MM.1S (cell line): ENCODE results near the gene C2CD4C.
"Not testable (repeated sequence)": the region's sequence is repeated elsewhere in the genome, so short reads cannot be mapped to it uniquely, and the experiment has no call there.

ENCODE experiments used
- DNase-seq: peaks from one replicate; pipeline ENCODE4 v3.0.0-alpha.2; 2015
- H2AFZ ChIP-seq: fragments of 300-600 bp; sonication (generic); 2 replicates; pipeline ENCODE4 v1.6.0; 2016; ENCODE audit warnings: antibody characterized with exemption, low read length
- H3F3A ChIP-seq: fragments of 300-600 bp; sonication (generic); 2 replicates; pipeline ENCODE4 v1.6.1; 2016; ENCODE audit warnings: mild to moderate bottlenecking, antibody characterized with exemption, low read length, moderate library complexity, mixed read lengths; ENCODE audit not compliant: insufficient read depth
- H3K27ac ChIP-seq: fragments of 300-600 bp; sonication (generic); 2 replicates; pipeline ENCODE4 v1.5.1; 2016; ENCODE audit warnings: mild to moderate bottlenecking, low read length
- H3K27me3 ChIP-seq: fragments of 300-600 bp; sonication (generic); replicated peaks from 2 replicates; pipeline ENCODE4 v1.6.0; 2016; ENCODE audit warnings: low read length; ENCODE audit not compliant: insufficient read depth
- H3K36me3 ChIP-seq: fragments of 300-600 bp; sonication (generic); replicated peaks from 2 replicates; pipeline ENCODE4 v1.6.1; 2016; ENCODE audit warnings: mild to moderate bottlenecking, low read length, mixed read lengths; ENCODE audit not compliant: insufficient read depth
- H3K4me1 ChIP-seq: fragments of 300-600 bp; sonication (generic); 2 replicates; pipeline ENCODE4 v1.6.1; 2016; ENCODE audit warnings: low read length, mixed read lengths
- H3K4me2 ChIP-seq: fragments of 300-600 bp; sonication (generic); 2 replicates; pipeline ENCODE4 v1.6.0; 2016; ENCODE audit warnings: low read depth, low read length
- H3K4me3 ChIP-seq: fragments of 300-600 bp; sonication (generic); 2 replicates; pipeline ENCODE4 v1.5.1; 2016; ENCODE audit warnings: low read length, mixed read lengths
- H3K79me2 ChIP-seq: fragments of 300-600 bp; sonication (generic); 2 replicates; pipeline ENCODE4 v1.6.1; 2016; ENCODE audit warnings: mixed run types, low read length, mixed read lengths
- H3K9ac ChIP-seq: fragments of 300-600 bp; sonication (generic); 2 replicates; pipeline ENCODE4 v1.6.1; 2016; ENCODE audit warnings: low read length, mixed read lengths
- H3K9me2 ChIP-seq: fragments of 300-600 bp; sonication (generic); replicated peaks from 2 replicates; pipeline ENCODE4 v1.6.1; 2016; ENCODE audit warnings: mild to moderate bottlenecking, low read length, mixed read lengths; ENCODE audit not compliant: insufficient read depth
- H3K9me3 ChIP-seq: fragments of 300-600 bp; sonication (generic); replicated peaks from 2 replicates; pipeline ENCODE4 v1.6.1; 2016; ENCODE audit warnings: mild to moderate bottlenecking, low read length, mixed read lengths; ENCODE audit not compliant: insufficient read depth
- H4K20me1 ChIP-seq: fragments of 300-600 bp; sonication (generic); 2 replicates; pipeline ENCODE4 v1.6.1; 2016; ENCODE audit warnings: mild to moderate bottlenecking, low read length, moderate library complexity, mixed read lengths; ENCODE audit not compliant: insufficient read depth
- CTCF ChIP-seq: fragments of 300-600 bp; sonication (generic); IDR thresholded peaks from 2 replicates; pipeline ENCODE4 v1.5.1; 2016; ENCODE audit warnings: antibody characterized with exemption, low read length, mixed read lengths
- EZH2 ChIP-seq: fragments of 300-600 bp; sonication (generic); optimal IDR thresholded peaks from 2 replicates; pipeline ENCODE3; 2017; ENCODE audit warnings: low read depth, mild to moderate bottlenecking, antibody characterized with exemption, low read length, mixed read lengths
- EZH2phosphoT487 ChIP-seq: fragments of 300-600 bp; sonication (generic); IDR thresholded peaks from 2 replicates; pipeline ENCODE4 v1.6.1; 2018; ENCODE audit warnings: antibody characterized with exemption, low read length

The C2CD4C gene

GRCh38 chr19:388691-389090 is 20.3 kb downstream of the C2CD4C start:
- Histone ChIP-seq H3K27me3 (peaks cover 86% of the 10 kb centered on the region), H3K9me2 (no peaks in the 10 kb centered on the region), H3F3A (no peaks in the 10 kb centered on the region), H2AFZ (no peak overlapping the region), H3K4me1 (no peaks in the 10 kb centered on the region), H3K36me3 (no peaks in the 10 kb centered on the region), H3K4me2 (no peak overlapping the region), H3K27ac (no peak overlapping the region), H3K9ac (no peak overlapping the region), H3K9me3 (no peaks in the 10 kb centered on the region), H3K79me2 (no peaks in the 10 kb centered on the region), H4K20me1 (no peaks in the 10 kb centered on the region), H3K4me3 (no peak overlapping the region)
- DNase-seq: no peak
- TF ChIP-seq EZH2: no peak
- no peak for TF ChIP-seq EZH2phosphoT487
- no peak for TF ChIP-seq CTCF

GRCh38 chr19:387777-388176 is 21.2 kb downstream of the C2CD4C start:
- no peak for DNase-seq
- no peaks in the 10 kb centered on the region for H4K20me1 ChIP-seq
- no peak overlapping the region for H2AFZ ChIP-seq
- no peaks in the 10 kb centered on the region for H3F3A ChIP-seq
- H3K36me3 ChIP-seq: no peaks in the 10 kb centered on the region
- no peak overlapping the region for H3K4me3 ChIP-seq
- H3K4me1 ChIP-seq: no peaks in the 10 kb centered on the region
- no peaks in the 10 kb centered on the region for H3K79me2 ChIP-seq
- H3K9me2 ChIP-seq: no peaks in the 10 kb centered on the region
- H3K27me3 ChIP-seq: peaks cover 93% of the 10 kb centered on the region
- no peak for TF ChIP-seq CTCF
- TF ChIP-seq EZH2phosphoT487: no peak
- no peak overlapping the region for H3K27ac ChIP-seq
- H3K9ac ChIP-seq: no peak overlapping the region
- H3K4me2 ChIP-seq: no peak overlapping the region
- no peaks in the 10 kb centered on the region for H3K9me3 ChIP-seq

- not testable (repeated sequence) for DNase-seq, H3K4me3 ChIP-seq, H3F3A ChIP-seq, H3K79me2 ChIP-seq, H3K9me3 ChIP-seq, H2AFZ ChIP-seq, H4K20me1 ChIP-seq, H3K9ac ChIP-seq, H3K27ac ChIP-seq, H3K9me2 ChIP-seq, H3K36me3 ChIP-seq, H3K4me2 ChIP-seq, H3K4me1 ChIP-seq
- H3K27me3 ChIP-seq: peaks cover 86% of the 10 kb centered on the region
These were observed 22.2 kb downstream of the C2CD4C start for GRCh38 chr19:386632-387301.

- H3K4me1 ChIP-seq, H3F3A ChIP-seq, H2AFZ ChIP-seq, H4K20me1 ChIP-seq, H3K4me2 ChIP-seq, H3K9me3 ChIP-seq, H3K4me3 ChIP-seq, H3K9ac ChIP-seq, H3K36me3 ChIP-seq, DNase-seq, H3K79me2 ChIP-seq, H3K27ac ChIP-seq, H3K9me2 ChIP-seq: not testable (repeated sequence)
- peaks cover 80% of the 10 kb centered on the region for H3K27me3 ChIP-seq
These were observed 22.8 kb downstream of the C2CD4C start for GRCh38 chr19:386189-386588.
